ENCODE data around the gene NOD2.
A peak's percentile ranks its signal among the peaks of the same experiment; 100 is the strongest.

Gene NOD2

DNA sequence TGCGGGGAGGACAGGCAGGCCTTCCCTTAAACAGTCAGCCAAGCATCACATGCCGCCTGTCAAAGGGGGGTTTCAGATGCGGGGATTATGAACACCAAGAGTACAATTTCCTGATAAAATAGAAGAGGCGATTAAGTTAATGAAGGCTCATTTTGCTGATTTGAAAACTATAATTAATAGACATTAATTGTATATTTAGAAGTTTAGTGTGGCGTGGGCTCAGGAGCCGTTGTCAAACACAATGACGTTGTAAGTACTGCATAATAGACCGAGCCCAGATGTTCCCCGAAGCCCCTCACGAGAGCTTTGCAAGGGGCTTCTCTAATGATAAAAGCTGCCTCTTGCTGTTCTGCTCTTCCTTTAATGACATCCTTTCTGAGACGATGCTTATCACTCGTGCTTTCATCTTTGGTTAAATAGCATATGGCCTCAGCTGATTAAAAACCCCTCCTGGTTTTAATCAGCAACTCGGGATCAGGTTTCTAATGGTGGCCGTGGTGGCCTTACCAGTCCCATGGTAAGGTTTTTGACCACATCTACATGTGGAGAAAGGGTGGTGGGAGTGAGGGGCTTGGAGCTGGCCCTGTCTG, 40.5 kb upstream of the NOD2 start:
- no peak for DNase-seq (ENCODE audit: low read depth)
- no peak overlapping the region for H3K4me3 ChIP-seq (ENCODE audit: control insufficient read depth, low read depth, low read length)
- TF ChIP-seq, protein P1, sequence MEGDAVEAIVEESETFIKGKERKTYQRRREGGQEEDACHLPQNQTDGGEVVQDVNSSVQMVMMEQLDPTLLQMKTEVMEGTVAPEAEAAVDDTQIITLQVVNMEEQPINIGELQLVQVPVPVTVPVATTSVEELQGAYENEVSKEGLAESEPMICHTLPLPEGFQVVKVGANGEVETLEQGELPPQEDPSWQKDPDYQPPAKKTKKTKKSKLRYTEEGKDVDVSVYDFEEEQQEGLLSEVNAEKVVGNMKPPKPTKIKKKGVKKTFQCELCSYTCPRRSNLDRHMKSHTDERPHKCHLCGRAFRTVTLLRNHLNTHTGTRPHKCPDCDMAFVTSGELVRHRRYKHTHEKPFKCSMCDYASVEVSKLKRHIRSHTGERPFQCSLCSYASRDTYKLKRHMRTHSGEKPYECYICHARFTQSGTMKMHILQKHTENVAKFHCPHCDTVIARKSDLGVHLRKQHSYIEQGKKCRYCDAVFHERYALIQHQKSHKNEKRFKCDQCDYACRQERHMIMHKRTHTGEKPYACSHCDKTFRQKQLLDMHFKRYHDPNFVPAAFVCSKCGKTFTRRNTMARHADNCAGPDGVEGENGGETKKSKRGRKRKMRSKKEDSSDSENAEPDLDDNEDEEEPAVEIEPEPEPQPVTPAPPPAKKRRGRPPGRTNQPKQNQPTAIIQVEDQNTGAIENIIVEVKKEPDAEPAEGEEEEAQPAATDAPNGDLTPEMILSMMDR (conservative IDR thresholded peaks at IDR 0.05; ENCODE audit: control insufficient read depth, insufficient read depth, low read depth, low read length): no peak

DNA sequence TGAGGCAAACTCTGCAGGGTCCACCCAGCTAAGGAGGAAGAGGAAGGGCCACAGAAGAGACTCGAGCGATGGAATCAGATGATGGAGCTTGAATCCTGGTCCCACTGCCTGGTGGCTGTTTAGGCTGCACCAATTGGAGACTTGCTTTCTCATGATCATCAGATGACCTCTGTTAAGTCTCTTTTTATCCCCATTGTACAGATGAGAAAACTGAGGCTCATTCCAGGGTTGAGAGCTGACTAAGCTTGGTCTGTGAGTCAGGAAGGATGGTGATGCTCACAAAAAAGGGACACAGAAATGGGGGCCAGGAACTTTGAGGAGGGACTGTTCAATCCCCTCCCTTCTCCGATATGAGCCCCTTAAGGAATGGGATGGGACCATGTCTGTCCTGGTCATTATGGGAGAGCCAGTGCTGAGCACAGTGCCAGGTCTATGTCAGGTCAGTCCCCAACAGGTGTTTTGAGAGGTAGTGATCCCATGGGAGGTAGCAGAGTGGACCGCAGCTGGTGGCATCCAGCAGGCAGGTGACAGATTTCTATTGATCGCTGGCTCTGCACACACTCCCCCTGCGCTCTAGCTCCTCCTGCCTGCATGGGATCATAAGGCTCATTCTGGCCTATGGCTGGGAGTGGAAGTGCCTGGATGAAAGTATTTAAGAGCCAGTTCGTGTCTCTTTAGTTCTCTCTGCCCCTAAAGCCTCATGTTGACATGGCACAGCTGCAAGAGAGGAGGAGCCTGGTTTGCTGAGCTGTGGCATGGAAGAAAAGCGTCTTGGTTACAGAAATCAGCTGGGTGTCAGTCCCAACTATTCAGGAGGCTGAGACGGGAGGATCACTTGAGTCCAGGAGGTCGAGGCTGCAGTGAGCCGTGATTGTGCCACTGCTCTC, 39.5 kb upstream of the NOD2 start:
- TF ChIP-seq, protein P1 (conservative IDR thresholded peaks at IDR 0.05; ENCODE audit: control insufficient read depth, insufficient read depth, low read depth, low read length): no peak
- H3K4me3 ChIP-seq (ENCODE audit: control insufficient read depth, low read depth, low read length): no peak overlapping the region
- no peak for DNase-seq (ENCODE audit: low read depth)

DNA sequence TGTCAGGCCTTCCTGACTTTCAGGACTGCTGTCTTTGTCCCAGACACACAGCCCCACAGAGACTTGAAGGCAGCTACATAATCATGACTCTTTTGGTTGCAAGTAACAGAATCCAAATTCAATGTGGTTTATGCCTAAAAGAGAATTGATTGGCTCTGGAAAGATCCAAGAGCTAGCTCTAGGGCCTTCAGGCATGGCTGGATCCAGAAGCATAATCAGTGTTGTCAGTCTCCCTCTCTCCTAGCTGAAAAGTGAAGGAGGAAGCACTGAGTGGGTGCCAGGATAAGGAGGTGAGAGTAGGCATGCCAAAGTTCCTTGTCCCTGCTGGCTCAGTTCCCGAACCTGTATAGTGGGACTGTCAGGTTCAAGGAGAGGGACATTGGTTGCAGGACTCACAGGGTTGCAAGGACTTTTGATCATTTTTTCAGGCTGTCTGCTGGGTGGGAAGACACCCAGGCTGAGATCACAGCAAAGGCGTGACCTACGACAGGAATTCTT, 37.8 kb upstream of the NOD2 start:
- no peak overlapping the region for H3K4me3 ChIP-seq (ENCODE audit: control insufficient read depth, low read depth, low read length)
- TF ChIP-seq, protein P1 (conservative IDR thresholded peaks at IDR 0.05; ENCODE audit: control insufficient read depth, insufficient read depth, low read depth, low read length): no peak
- no peak for DNase-seq (ENCODE audit: low read depth)

DNA sequence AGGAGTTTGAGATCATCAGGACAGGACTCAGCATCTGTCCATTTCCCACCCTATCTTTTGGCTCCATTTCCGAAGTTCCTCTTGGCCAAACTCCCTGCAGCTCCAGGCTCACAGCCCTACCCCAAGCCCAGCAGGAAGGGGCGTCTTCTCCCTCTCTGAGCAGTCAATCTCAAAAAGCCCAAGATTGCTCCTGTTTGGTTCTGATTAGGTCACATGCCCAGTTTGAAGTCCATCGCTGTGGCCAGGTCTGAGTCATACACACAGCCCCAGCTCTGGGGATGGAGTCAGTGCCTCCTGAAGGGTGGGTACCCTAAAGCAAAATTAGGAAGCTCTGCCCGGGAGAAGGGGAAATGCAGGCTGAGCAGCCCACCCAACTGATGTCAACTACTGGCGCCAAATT, 36.2 kb upstream of the NOD2 start:
- H3K4me3 ChIP-seq (ENCODE audit: control insufficient read depth, low read depth, low read length): no peak overlapping the region
- TF ChIP-seq, protein P1 (conservative IDR thresholded peaks at IDR 0.05; ENCODE audit: control insufficient read depth, insufficient read depth, low read depth, low read length): no peak
- peak; percentile 9 for DNase-seq (ENCODE audit: low read depth)

DNA sequence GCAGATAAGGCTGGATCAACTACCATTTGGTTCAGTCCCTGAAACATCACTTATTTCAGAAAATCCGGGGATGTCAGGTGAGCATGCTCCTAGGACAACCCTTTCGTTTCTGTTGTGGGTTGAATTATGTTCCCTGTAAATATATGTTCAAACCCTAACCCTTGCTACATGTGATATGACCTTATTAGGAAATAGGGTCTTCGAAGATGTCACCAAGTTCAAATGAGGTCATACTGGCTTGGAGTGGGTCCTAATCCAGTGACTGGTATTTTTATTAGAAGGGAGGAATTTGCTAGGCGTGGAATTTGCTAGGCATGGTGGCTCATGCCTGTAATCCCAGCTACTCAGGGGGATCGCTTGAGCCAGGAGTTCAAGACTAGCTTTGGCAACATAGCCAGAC, 33.6 kb upstream of the NOD2 start:
- no peak for DNase-seq (ENCODE audit: low read depth)
- no peak overlapping the region for H3K4me3 ChIP-seq (ENCODE audit: control insufficient read depth, low read depth, low read length)
- TF ChIP-seq, protein P1 (conservative IDR thresholded peaks at IDR 0.05; ENCODE audit: control insufficient read depth, insufficient read depth, low read depth, low read length): no peak

DNA sequence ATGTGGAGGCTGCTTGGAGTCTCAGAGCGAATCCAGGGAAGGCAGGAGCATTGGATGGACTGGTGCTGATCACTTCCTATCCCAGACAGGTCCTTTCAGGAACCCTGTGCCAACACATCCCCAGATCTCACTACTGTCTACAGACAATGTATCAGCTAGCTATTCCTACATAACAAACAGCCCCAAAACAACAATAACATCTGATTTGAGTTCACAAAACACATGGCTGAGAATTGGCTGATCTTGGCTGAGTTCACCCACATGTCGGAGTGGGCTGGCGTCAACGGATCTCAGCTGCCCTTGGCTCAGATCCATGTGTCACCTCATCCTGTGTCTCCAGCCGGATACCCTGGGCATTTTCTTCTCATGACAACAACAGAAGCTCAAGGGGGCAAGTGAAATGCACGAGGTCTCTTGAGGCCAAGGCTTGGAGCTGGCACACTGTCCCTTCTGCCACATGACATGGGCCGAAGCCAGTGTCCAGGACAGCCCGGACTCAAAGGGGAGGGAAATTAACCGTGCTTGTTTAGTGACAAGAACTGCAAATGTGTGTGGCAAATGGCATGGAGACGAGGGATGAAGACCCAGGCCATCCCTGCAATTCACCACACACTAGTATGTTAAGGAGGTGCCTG, 31.0 kb upstream of the NOD2 start:
- TF ChIP-seq, protein P1 (conservative IDR thresholded peaks at IDR 0.05; ENCODE audit: control insufficient read depth, insufficient read depth, low read depth, low read length): no peak
- DNase-seq (ENCODE audit: low read depth): no peak
- H3K4me3 ChIP-seq (ENCODE audit: control insufficient read depth, low read depth, low read length): no peak overlapping the region
